HFF-Myc (cell line): ENCODE data around the gene LCNL1.

Experiments used
- DNase-seq: peaks from one replicate; pipeline ENCODE4 v3.0.0-alpha.2; 2011; ENCODE audit warnings: low read depth; ENCODE audit errors: extremely low read depth
- H3K4me3 ChIP-seq: replicated peaks from 2 replicates; pipeline ENCODE4 v1.5.1; 2011; ENCODE audit warnings: low read depth, mild to moderate bottlenecking, control low read depth, low read length
- TF ChIP-seq, protein P1 (sequence below): IDR thresholded peaks from 2 replicates; pipeline ENCODE4 v1.5.1; 2012; ENCODE audit warnings: mild to moderate bottlenecking, low read depth, low read length, control low read depth; ENCODE audit errors: missing control alignments

Gene LCNL1

DNA sequence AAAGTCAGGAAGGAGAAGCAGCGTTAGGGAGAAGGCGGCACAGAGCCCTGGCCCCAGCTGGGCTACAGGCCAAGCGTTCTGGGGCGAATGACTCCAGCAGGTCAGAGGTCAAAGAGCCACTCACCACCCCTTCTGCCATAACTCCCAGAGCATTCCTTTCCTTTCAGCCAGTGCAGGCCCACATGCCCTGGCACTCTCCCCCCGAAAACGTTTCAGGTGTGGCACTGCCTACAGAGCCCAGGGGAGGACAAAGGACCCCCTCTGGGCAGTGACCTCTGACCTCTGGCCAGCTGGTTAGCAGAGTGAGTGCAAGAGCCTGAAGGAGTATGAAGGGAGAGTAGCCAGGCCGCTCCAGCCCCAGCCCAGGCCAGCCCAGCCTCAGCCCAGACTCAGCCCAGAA lies 40.4 kb downstream of the LCNL1 start:
- TF ChIP-seq, protein P1, sequence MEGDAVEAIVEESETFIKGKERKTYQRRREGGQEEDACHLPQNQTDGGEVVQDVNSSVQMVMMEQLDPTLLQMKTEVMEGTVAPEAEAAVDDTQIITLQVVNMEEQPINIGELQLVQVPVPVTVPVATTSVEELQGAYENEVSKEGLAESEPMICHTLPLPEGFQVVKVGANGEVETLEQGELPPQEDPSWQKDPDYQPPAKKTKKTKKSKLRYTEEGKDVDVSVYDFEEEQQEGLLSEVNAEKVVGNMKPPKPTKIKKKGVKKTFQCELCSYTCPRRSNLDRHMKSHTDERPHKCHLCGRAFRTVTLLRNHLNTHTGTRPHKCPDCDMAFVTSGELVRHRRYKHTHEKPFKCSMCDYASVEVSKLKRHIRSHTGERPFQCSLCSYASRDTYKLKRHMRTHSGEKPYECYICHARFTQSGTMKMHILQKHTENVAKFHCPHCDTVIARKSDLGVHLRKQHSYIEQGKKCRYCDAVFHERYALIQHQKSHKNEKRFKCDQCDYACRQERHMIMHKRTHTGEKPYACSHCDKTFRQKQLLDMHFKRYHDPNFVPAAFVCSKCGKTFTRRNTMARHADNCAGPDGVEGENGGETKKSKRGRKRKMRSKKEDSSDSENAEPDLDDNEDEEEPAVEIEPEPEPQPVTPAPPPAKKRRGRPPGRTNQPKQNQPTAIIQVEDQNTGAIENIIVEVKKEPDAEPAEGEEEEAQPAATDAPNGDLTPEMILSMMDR: no peak

DNA sequence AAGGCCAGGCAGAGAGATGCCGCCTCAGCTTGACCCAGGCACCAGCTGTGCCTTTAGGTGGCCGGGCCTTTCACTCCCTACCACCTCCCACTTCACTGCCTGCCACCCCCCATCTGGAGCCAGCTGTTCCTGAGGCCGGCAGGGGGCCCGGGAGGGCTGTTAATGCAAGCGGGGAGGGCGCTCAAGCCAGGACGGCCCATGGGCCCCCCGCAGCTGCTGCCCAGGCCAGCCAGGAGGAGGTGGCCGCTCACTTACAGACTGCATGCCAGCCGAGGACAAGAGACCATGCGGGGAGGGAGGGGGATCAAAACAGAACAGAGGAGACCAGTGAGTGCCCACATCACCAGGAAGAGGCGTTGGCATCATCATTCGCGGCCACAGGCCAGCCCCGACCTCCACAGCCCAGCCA lies 40.8 kb downstream of the LCNL1 start:
- DNase-seq: no peak
- no peak overlapping the region for H3K4me3 ChIP-seq
- TF ChIP-seq, protein P1: no peak

More for the DNA sequence above, 40.4 kb downstream of the LCNL1 start:
- DNase-seq: no peak
- no peak overlapping the region for H3K4me3 ChIP-seq

DNA sequence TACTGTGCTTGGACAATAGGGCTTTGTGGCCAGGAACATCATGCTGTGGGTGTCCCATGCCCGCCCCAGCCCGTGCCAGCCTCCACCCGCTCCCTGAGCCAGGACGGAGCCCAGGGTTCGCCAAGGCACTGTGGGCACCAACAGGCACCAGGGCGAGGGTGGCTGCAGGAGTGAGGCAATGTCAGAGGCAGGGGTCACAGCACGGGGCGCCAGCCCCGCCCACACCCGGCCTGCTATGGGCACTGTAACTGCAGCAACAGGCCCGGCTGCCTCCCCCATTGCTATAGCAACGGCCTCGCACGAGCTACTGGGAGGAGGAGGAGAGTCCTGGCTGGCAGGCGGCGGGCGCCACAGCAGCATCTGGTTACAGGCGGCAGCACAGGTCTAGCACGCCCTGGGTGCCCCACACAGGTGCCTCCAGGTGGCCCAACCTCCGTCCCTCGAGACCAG lies 42.7 kb downstream of the LCNL1 start:
- DNase-seq: no peak
- TF ChIP-seq, protein P1: no peak
- no peak overlapping the region for H3K4me3 ChIP-seq

DNA sequence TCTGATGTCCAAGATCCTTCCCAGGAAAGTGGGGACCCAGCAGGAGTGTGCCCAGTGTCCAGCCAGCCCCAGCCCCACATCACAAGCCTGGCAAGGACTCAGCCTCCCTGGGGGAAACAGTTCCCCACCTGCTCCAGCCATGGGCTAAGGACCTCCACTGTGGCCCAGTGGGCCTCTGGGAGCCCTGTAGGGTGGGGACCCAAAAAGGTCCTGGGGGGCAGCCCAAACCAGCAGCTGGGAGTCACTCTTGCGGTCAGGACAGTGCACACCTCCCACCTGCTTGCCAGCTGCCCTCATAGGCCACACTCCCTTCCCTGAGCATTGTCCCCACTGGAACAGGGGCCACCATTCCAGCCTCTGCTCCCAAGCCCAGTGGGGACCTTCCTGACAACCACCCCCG lies 43.6 kb downstream of the LCNL1 start:
- no peak for DNase-seq
- H3K4me3 ChIP-seq: no peak overlapping the region; the same call in 1 of the 2 replicates
- TF ChIP-seq, protein P1: no peak

DNA sequence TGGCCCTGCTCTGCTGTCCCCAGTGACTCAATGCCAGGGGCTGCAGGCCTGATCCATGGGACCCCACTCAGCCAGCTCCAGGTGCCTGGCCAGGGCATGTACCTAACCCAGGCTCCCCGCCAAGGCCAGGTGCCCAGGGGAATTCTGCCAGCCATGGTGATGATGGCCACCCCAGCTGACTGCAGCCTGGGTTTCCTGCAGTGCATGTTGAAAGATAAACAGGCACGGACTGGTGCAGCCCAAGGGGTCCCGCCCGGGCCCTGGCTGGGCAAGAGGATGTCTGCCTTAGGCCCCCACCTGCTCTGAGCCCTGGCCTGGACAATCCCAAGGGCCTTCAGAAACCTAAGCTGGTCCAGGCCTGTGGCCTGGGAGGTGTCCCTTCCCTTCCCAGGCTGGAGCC lies 44.0 kb downstream of the LCNL1 start:
- no peak for DNase-seq
- TF ChIP-seq, protein P1: no peak
- H3K4me3 ChIP-seq: peak overlapping the region; percentile 57

DNA sequence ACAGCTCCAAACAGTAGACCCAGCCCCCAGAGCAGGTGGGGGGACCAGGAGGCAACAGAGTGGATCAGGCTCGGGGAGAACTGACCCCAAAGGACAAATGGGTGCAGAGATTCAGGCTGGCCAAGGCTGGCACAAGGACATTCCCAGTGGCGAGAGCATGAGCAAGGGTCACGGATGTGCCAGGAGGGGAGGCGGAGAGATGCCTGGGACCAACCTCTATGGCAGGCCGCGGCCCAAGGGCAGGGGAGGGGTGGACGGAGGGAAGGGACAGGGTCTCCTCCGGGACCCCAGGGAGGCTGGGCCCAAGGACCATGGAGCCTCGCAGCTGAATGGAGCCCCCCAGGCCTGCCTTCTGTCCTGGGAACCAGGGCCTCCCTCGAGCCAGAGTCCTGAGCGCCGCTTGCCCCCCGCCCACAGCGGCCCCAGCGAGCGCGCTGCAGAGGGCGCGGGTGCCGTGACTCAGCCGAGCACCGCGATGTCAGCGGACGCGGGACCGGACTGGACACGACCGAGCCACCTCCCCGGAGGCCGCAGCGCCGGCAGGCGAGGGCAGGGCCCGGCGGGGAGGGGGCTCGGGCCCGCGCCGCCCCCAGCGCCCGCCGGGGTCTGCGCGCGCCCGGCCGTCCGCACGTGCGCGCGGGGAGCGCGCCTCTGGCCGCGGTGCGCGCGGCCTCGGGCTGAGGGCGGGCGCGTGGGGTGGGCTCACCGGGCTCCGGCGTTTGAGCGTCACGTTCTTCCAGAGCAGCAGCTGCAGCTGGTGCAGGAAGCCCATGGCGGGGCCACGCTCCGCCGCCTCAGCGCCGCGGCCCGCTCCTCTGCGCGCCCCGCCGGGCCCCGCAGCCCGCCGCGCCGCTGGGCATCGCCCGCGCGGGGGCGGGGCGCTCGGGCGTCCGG lies 44.8 kb downstream of the LCNL1 start, which contains the start of gene ABCA2:
TSS of gene ABCA2 (minus strand) at position 869 of the 894 bp plus-strand sequence. CDS start at position 772, 97 bp downstream.
- TF ChIP-seq, protein P1: no peak
- peak within 1 kb of the TSS; percentile 57 for H3K4me3 ChIP-seq
- no peak for DNase-seq
